SU-DHL-6 (cell line): ENCODE measurements around the gene SNAP29.

Source experiments
- CTCF ChIP-seq: fragments of 200-600 bp; sonication (generic); IDR thresholded peaks from one replicate; pipeline ENCODE4 v1.5.1; 2017; ENCODE audit warnings: antibody characterized with exemption, mild to moderate bottlenecking, low read length, moderate library complexity; ENCODE audit not compliant: insufficient read depth, poor library complexity, severe bottlenecking
- EZH2phosphoT487 ChIP-seq: fragments of 200-600 bp; sonication (generic), shearing (Covaris generic); conservative IDR thresholded peaks from 2 replicates; pipeline ENCODE4 v1.6.1; 2018; ENCODE audit warnings: mild to moderate bottlenecking, antibody characterized with exemption, low read length, moderate library complexity, mixed read lengths

- no peak for TF ChIP-seq CTCF
- no peak for TF ChIP-seq EZH2phosphoT487
These were observed 5.5 kb downstream of the SNAP29 start for GRCh38 chr22:20864186-20864908.
